GM23338 (cell line): ENCODE results near the gene OTUB1. TPM values are rescaled to one million over a fixed set of nuclear protein-coding genes. Genes with fewer than 3 reads are reported as not detected.
A peak's percentile ranks its signal among the peaks of the same experiment; 100 is the strongest.

Experiments
- ATAC-seq: fragments of 200-7000 bp; cut with Tn5 transposase; 3 replicates; pipeline ENCODE4 v1.9.1; 2020
- DNase-seq: peaks from one replicate; pipeline ENCODE4 v3.0.0-alpha.2; 2015; ENCODE audit warnings: low spot score
- H2AFZ ChIP-seq: fragments of 200-600 bp; sonication (generic); 2 replicates; pipeline ENCODE4 v1.8.0; 2016; ENCODE audit warnings: antibody characterized with exemption, mild to moderate bottlenecking, moderate library complexity
- H3F3A ChIP-seq: fragments of 200-600 bp; sonication (generic); replicated peaks from 2 replicates; pipeline ENCODE4 v1.8.0; 2017; ENCODE audit warnings: antibody characterized with exemption, mixed run types, low read depth
- H3K27ac ChIP-seq: fragments of 200-600 bp; sonication (generic); 2 replicates; pipeline ENCODE4 v1.6.1; 2016; ENCODE audit warnings: low read depth
- H3K27me3 ChIP-seq: fragments of 200-600 bp; sonication (generic); 2 replicates; pipeline ENCODE4 v1.8.0; 2016; ENCODE audit warnings: mild to moderate bottlenecking, mixed run types, moderate library complexity; ENCODE audit not compliant: insufficient read depth
- H3K36me3 ChIP-seq: fragments of 200-600 bp; sonication (generic); 2 replicates; pipeline ENCODE4 v1.8.0; 2016; ENCODE audit warnings: mild to moderate bottlenecking; ENCODE audit not compliant: insufficient read depth
- H3K4me1 ChIP-seq: fragments of 200-600 bp; sonication (generic); 2 replicates; pipeline ENCODE4 v1.8.0; 2016; ENCODE audit warnings: mild to moderate bottlenecking, moderate library complexity; ENCODE audit not compliant: insufficient read depth
- H3K4me2 ChIP-seq: fragments of 200-600 bp; sonication (generic); 2 replicates; pipeline ENCODE4 v1.7.1; 2017; ENCODE audit warnings: mixed run types
- H3K4me3 ChIP-seq: fragments of 200-600 bp; sonication (generic); 2 replicates; pipeline ENCODE4 v1.6.1; 2016; ENCODE audit warnings: mixed run types
- H3K79me2 ChIP-seq: fragments of 200-600 bp; sonication (generic); replicated peaks from 2 replicates; pipeline ENCODE4 v1.8.0; 2017; ENCODE audit warnings: mild to moderate bottlenecking; ENCODE audit not compliant: insufficient read depth
- H3K9me2 ChIP-seq: fragments of 200-600 bp; sonication (generic); 2 replicates; pipeline ENCODE4 v1.8.0; 2017; ENCODE audit not compliant: insufficient read depth
- H4K20me1 ChIP-seq: fragments of 200-600 bp; sonication (generic); replicated peaks from 2 replicates; pipeline ENCODE4 v1.8.0; 2017; ENCODE audit warnings: mild to moderate bottlenecking; ENCODE audit not compliant: insufficient read depth
- H3K27ac Mint-ChIP-seq: 2 replicates; pipeline ENCODE4 v1.8.0; 2020; ENCODE audit warnings: inconsistent platforms, mild to moderate bottlenecking, moderate library complexity, mixed read lengths
- H3K27me3 Mint-ChIP-seq: 3 replicates; pipeline ENCODE4 v1.8.0; 2022; ENCODE audit warnings: low read depth, mild to moderate bottlenecking, moderate library complexity, mixed read lengths, inconsistent platforms; ENCODE audit not compliant: insufficient read depth, poor library complexity
- H3K36me3 Mint-ChIP-seq: 3 replicates; pipeline ENCODE4 v1.8.0; 2021; ENCODE audit warnings: low read depth, mild to moderate bottlenecking, inconsistent platforms, moderate library complexity, mixed read lengths
- H3K4me1 Mint-ChIP-seq: 3 replicates; pipeline ENCODE4 v1.8.0; 2020; ENCODE audit warnings: mild to moderate bottlenecking, inconsistent platforms, mixed read lengths
- H3K4me3 Mint-ChIP-seq: 3 replicates; pipeline ENCODE4 v1.8.0; 2021; ENCODE audit warnings: moderate library complexity, mild to moderate bottlenecking, inconsistent platforms, mixed read lengths
- H3K9me3 Mint-ChIP-seq: 3 replicates; pipeline ENCODE4 v1.8.0; 2020; ENCODE audit warnings: moderate library complexity, mild to moderate bottlenecking, inconsistent platforms, mixed read lengths
- CREB1 ChIP-seq: fragments of 250-450 bp; sonication (Bioruptor Pico); IDR thresholded peaks from 2 replicates; pipeline ENCODE4 v1.5.0; 2020; ENCODE audit warnings: low read depth, mild to moderate bottlenecking, moderate library complexity
- EZH2 ChIP-seq: fragments of 200-600 bp; sonication (generic); IDR thresholded peaks from one replicate; pipeline ENCODE4 v1.8.0; 2017; ENCODE audit warnings: antibody characterized with exemption, mild to moderate bottlenecking, low read depth; ENCODE audit not compliant: unreplicated experiment
- EZH2phosphoT487 ChIP-seq: fragments of 200-600 bp; sonication (generic); IDR thresholded peaks from one replicate; pipeline ENCODE4 v1.8.1; 2018; ENCODE audit warnings: antibody characterized with exemption; ENCODE audit not compliant: unreplicated experiment
- JUNB ChIP-seq: IDR thresholded peaks from one replicate; pipeline ENCODE4 v1.6.1; 2016; ENCODE audit warnings: antibody characterized with exemption; ENCODE audit not compliant: unreplicated experiment
- NANOG ChIP-seq: IDR thresholded peaks from 2 replicates; pipeline ENCODE4 v1.6.1; 2016; ENCODE audit warnings: antibody characterized with exemption, borderline replicate concordance
- POLR2AphosphoS5 ChIP-seq: IDR thresholded peaks from 2 replicates; pipeline ENCODE4 v1.6.1; 2016; ENCODE audit warnings: antibody characterized with exemption, low read depth
- REST ChIP-seq: IDR thresholded peaks from one replicate; pipeline ENCODE4 v1.6.1; 2018; ENCODE audit warnings: antibody characterized with exemption; ENCODE audit not compliant: unreplicated experiment
- STAT1 ChIP-seq: IDR thresholded peaks from one replicate; pipeline ENCODE4 v1.6.1; 2016; ENCODE audit warnings: antibody characterized with exemption; ENCODE audit not compliant: unreplicated experiment
- ZNF114 ChIP-seq: fragments of 250-450 bp; sonication (Bioruptor Pico); IDR thresholded peaks from 2 replicates; pipeline ENCODE4 v1.5.0; 2020; ENCODE audit warnings: mild to moderate bottlenecking, moderate library complexity
- ZNF331 ChIP-seq: fragments of 250-450 bp; sonication (Bioruptor Pico); IDR thresholded peaks from 2 replicates; pipeline ENCODE4 v1.5.0; 2020; ENCODE audit warnings: low read depth, mild to moderate bottlenecking, moderate library complexity
- polyA plus RNA-seq: library from polyadenylated mRNA; unstranded; fragments of >200 nt; fragmentation: Nextera tagmentation; extraction: Ambion mirVana; gene quantifications from 2 replicates; pipeline ENCODE4 v1.2.1, GENCODE V29; 2016
- total RNA-seq: library from RNA; depleted of rRNA; stranded (reverse); fragments of >200 nt; shearing (Covaris generic); gene quantifications from 2 replicates; pipeline ENCODE4 v1.2.3, GENCODE V29; 2014
- TF ChIP-seq, protein P1 (sequence below), 2 experiments: fragments of 200-600 bp in 1 of 2; sonication (generic) in 1 of 2; conservative IDR thresholded peaks; 2 replicates each; pipeline versions ENCODE4 v1.5.1 to v1.6.1; 2016 to 2017; ENCODE audit warnings: antibody characterized with exemption in 2 of 2, low read depth in 2 of 2, mild to moderate bottlenecking in 2 of 2, moderate library complexity in 1 of 2
- TF ChIP-seq, protein P2 (sequence below): IDR thresholded peaks from 2 replicates; pipeline ENCODE4 v1.6.1; 2016; ENCODE audit warnings: antibody characterized with exemption

OTUB1 gene
- total and polyA plus RNA-seq, 2 experiments from 2014 or later: 122 to 207 TPM

DNA sequence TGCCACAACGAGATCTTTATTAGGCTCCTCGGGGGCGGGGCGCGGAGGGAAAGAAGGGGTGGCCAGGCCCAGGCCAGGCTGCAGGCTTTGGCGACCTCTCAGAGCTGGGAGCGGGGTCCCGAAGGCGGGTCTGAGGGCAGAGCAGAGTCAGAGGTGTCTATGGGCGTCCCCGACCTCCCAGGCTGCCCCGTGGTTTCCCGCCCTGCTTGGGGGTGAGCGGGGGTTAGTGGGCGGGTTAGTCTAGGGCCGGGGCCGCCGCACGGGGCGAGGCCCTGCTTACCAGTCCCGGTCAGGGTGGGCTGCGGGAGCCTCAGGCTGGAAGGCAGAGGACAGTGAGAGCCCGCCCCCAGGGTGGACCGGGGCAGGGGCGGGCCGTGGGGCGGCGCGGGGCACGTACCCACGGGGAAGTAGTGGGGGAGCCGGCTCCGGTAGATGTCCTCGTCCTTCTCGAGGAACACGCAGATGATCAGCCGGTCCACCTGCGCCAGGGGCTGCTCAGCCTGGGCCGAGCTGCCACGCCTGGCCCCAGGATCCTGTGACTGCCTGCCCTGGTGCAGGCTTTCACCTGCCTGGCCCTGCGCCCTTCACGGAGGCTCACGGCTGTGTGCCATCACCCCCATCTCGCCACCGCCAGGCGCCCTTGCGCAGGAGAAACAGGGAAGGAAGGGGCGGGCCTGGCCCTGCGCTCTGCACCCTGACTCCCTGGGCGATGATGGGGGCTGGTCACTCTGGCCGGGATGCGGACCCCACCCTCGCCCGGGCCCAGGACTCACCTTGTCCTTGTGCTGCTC is 12.5 kb downstream of the OTUB1 start:
- Histone ChIP-seq H3K27me3 (peaks cover 37% of the 10 kb centered on the region), H3K36me3 (no peaks in the 10 kb centered on the region), H2AFZ (no peak overlapping the region), H3K27ac (no peak overlapping the region), H4K20me1 (peaks cover 13% of the 10 kb centered on the region), H3K4me2 (peak overlapping the region; percentile 88), H3K4me3 (peak overlapping the region; percentile 64), H3K9me2 (no peaks in the 10 kb centered on the region), H3K4me1 (peaks cover 10% of the 10 kb centered on the region), H3F3A (peaks cover 23% of the 10 kb centered on the region; the same call in 1 of the 2 replicates), H3K79me2 (0 out of 2 replicates have a peak, but pooled peaks cover 4% of the 10 kb centered on the region)
- peaks cover 15% of the 10 kb centered on the region for H3K4me1 Mint-ChIP-seq
- H3K36me3 Mint-ChIP-seq: peaks cover 43% of the 10 kb centered on the region
- TF ChIP-seq, protein P1, sequence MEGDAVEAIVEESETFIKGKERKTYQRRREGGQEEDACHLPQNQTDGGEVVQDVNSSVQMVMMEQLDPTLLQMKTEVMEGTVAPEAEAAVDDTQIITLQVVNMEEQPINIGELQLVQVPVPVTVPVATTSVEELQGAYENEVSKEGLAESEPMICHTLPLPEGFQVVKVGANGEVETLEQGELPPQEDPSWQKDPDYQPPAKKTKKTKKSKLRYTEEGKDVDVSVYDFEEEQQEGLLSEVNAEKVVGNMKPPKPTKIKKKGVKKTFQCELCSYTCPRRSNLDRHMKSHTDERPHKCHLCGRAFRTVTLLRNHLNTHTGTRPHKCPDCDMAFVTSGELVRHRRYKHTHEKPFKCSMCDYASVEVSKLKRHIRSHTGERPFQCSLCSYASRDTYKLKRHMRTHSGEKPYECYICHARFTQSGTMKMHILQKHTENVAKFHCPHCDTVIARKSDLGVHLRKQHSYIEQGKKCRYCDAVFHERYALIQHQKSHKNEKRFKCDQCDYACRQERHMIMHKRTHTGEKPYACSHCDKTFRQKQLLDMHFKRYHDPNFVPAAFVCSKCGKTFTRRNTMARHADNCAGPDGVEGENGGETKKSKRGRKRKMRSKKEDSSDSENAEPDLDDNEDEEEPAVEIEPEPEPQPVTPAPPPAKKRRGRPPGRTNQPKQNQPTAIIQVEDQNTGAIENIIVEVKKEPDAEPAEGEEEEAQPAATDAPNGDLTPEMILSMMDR (conservative IDR thresholded peaks at IDR 0.05; ENCODE audit: low read depth in 2 of 2): peak in 1 of 2 experiments; percentile 49; a peak in 2 of 4 replicates
- TF ChIP-seq ZNF331 (CRISPR knock-in tag): no peak
- DNase-seq (peak; percentile 82), ATAC-seq (peak; percentile 62)
- no peaks in the 10 kb centered on the region for H3K9me3 Mint-ChIP-seq
- H3K4me3 Mint-ChIP-seq: peak overlapping the region; percentile 69
- peaks cover 17% of the 10 kb centered on the region for H3K27me3 Mint-ChIP-seq
- H3K27ac Mint-ChIP-seq: 0 out of 2 replicates have a peak overlapping the region, but pooled peaks have one; percentile 8

DNA sequence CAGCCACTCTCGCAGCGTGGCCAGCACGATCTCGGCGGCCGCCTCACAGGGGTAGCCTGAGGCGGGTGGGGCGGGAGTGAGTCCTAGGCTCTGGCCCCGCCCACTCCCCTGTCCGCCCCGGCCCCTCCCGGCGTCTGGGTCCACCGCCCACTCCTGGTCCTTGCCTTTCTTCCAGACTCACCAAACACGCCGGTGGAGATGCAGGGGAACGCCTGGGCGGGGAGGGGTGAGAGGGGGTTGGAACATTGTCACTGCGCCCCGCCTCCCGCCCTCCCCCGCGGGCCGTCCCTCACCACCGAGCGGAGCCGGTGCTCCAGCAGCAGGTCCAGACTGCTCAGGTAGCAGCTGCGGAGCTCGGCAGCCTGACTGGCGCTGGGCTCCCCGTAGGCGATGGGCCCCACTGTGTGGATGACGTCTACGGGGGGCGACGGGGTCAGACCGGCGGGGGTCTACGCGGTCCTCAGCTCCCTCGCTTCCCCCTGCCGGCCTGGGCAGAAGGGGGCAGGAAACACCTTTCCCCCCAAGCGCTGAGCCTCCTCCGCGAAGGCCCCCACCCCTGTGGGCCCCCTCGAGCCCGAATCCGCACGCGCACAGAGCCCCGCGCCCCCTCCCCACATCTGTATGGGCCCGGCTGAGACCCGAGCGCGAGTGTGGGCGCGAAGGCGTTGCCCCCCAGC is 13.2 kb downstream of the OTUB1 start:
- Mint-ChIP-seq H3K36me3 (peaks cover 37% of the 10 kb centered on the region), H3K4me1 (peaks cover 19% of the 10 kb centered on the region), H3K27me3 (peaks cover 23% of the 10 kb centered on the region), H3K27ac (no peak overlapping the region), H3K9me3 (no peaks in the 10 kb centered on the region), H3K4me3 (peak overlapping the region; percentile 69)
- Histone ChIP-seq H3K27me3 (peaks cover 43% of the 10 kb centered on the region), H2AFZ (no peak overlapping the region), H3K79me2 (no peaks in the 10 kb centered on the region), H3F3A (peaks cover 23% of the 10 kb centered on the region), H3K4me2 (peak overlapping the region; percentile 88), H3K27ac (no peak overlapping the region), H3K9me2 (no peaks in the 10 kb centered on the region), H4K20me1 (peaks cover 13% of the 10 kb centered on the region), H3K4me3 (peak overlapping the region; percentile 64), H3K4me1 (peaks cover 10% of the 10 kb centered on the region), H3K36me3 (no peaks in the 10 kb centered on the region)
- ATAC-seq (peak; percentile 55), DNase-seq (peak; percentile 84)
- TF ChIP-seq EZH2 (no peak), ZNF331 (CRISPR knock-in tag) (no peak), REST (no peak), CREB1 (CRISPR knock-in tag) (0 out of 2 replicates have a peak, but pooled peaks have one; percentile 31), STAT1 (no peak), JUNB (no peak), EZH2phosphoT487 (no peak), ZNF114 (CRISPR knock-in tag) (no peak), POLR2AphosphoS5 (peak; percentile 56; the same call in 1 of the 2 replicates), NANOG (no peak)
- TF ChIP-seq, protein P2, sequence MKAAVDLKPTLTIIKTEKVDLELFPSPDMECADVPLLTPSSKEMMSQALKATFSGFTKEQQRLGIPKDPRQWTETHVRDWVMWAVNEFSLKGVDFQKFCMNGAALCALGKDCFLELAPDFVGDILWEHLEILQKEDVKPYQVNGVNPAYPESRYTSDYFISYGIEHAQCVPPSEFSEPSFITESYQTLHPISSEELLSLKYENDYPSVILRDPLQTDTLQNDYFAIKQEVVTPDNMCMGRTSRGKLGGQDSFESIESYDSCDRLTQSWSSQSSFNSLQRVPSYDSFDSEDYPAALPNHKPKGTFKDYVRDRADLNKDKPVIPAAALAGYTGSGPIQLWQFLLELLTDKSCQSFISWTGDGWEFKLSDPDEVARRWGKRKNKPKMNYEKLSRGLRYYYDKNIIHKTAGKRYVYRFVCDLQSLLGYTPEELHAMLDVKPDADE: no peak
- TF ChIP-seq, protein P1 (conservative IDR thresholded peaks at IDR 0.05; ENCODE audit: low read depth in 2 of 2): 0 out of 4 replicates have a peak, but pooled peaks of 1 of the 2 experiments have one; percentile 4
